Gastrocnemius medialis (tissue), 4 donors: ENCODE data around the gene PTPRM. TPM values are rescaled to one million over a fixed set of nuclear protein-coding genes. Genes with fewer than 3 reads are reported as not detected.

Source experiments
- ATAC-seq, 2 donors: fragments of 150-250 bp; one replicate each; pipeline ENCODE4 v1.9.1; 2016
- DNase-seq, 2 donors: peaks; one replicate each; pipeline ENCODE4 v3.0.0-alpha.2; 2019
- H3K27ac ChIP-seq, 4 donors: fragments of 200-600 bp; sonication (generic); 1 replicate in 1 of 4; 2 replicates in 3 of 4; pipeline ENCODE4 v1.5.1; 2016 to 2018; ENCODE audit warnings: mild to moderate bottlenecking in 2 of 4, moderate library complexity in 1 of 4
- H3K27me3 ChIP-seq, 3 donors: fragments of 200-600 bp; sonication (generic) in 2 of 3; 1 replicate in 1 of 3; 2 replicates in 2 of 3; pipeline versions ENCODE4 v1.5.1 to v1.6.0; 2016 to 2019; ENCODE audit warnings: mild to moderate bottlenecking in 1 of 3, moderate library complexity in 1 of 3
- H3K36me3 ChIP-seq, 2 donors: fragments of 200-600 bp; sonication (generic) in 1 of 2; one replicate each; pipeline ENCODE4 v1.5.1; 2017 to 2018
- H3K4me1 ChIP-seq, 2 donors: fragments of 200-600 bp; sonication (generic) in 1 of 2; one replicate each; pipeline ENCODE4 v1.5.1; 2016 to 2017; ENCODE audit warnings: mild to moderate bottlenecking in 2 of 2
- H3K4me3 ChIP-seq, 4 donors: fragments of 200-600 bp; sonication (generic) in 3 of 4; 1 replicate in 1 of 4; 2 replicates in 3 of 4; pipeline ENCODE4 v1.5.1; 2016 to 2019; ENCODE audit warnings: mild to moderate bottlenecking in 2 of 4
- H3K9me3 ChIP-seq, 3 donors: fragments of 200-600 bp; sonication (generic) in 2 of 3; 1 replicate in 1 of 3; 2 replicates in 2 of 3; pipeline ENCODE4 v1.5.1; 2016 to 2019
- POLR2A ChIP-seq, 2 donors: fragments of 450-650 bp; IDR thresholded peaks; one replicate each; pipeline ENCODE4 v1.6.1; 2017; ENCODE audit warnings: antibody characterized with exemption in 2 of 2, mild to moderate bottlenecking in 2 of 2, moderate library complexity in 2 of 2
- in situ Hi-C, 4 donors: fragments of 200-750 bp; cut with MboI; loops; one replicate each; pipeline versions ENCODE4 v1.15.0 to v1.8.0; 2017; ENCODE audit warnings: low sequenced_read_pairs in 4 of 4
- intact Hi-C: fragments of 100-400 bp; cut with DNase I; formaldehyde crosslinking; loops from one replicate; pipeline ENCODE4 v1.15.1; 2023; ENCODE audit warnings: low total_unique reads
- total RNA-seq, 4 donors: library from RNA; depleted of rRNA; stranded (reverse); fragments of >200 nt; gene quantifications; one replicate each; pipeline versions ENCODE4 v1.1.0 to v1.2.3, GENCODE V29; 2016
- TF ChIP-seq, protein P1 (sequence below), 5 experiments: fragments of 450-650 bp in 3 of 5; fragments of 200-600 bp in 2 of 5; sonication (generic) in 2 of 5; IDR thresholded peaks in 4 of 5; conservative IDR thresholded peaks in 1 of 5; 1 replicate in 4 of 5; 2 replicates in 1 of 5; pipeline ENCODE4 v1.5.1; 2016 to 2019; ENCODE audit warnings: antibody characterized with exemption in 5 of 5, mild to moderate bottlenecking in 3 of 5, moderate library complexity in 3 of 5

The PTPRM gene
- total RNA-seq, 4 donors from 2014 or later: 52.6 to 79.3 (median 63.8) TPM

DNA sequence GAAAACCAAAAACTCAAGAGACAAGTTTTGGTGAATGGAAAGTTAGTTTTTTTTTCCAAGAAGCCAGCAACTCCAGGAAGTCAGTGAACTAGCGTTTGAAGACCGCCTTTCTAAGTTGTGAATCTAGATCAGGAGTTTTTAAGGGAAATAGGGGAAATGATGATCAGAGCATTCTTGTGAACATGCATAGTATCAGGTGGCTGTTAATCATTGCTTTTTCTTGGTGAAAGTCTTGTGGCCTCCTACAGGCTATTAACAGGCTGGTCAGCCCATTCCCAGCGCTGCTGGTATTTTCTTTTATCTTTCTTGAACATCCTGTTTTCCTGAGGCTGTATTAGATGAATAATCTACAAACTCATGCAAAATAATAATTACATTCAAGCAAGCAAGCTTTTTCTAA, 155.8 kb downstream of the PTPRM start:
- Histone ChIP-seq H3K4me1 (peaks cover 39 to 40% of the 10 kb centered on the region in 2 donors), H3K9me3 (no peaks in the 10 kb centered on the region), H3K27ac (peak overlapping the region in 1 of 4 donors; percentile 9), H3K36me3 (no peaks in the 10 kb centered on the region), H3K4me3 (no peak overlapping the region), H3K27me3 (no peaks in the 10 kb centered on the region)
- intact Hi-C loops: loop anchor here (5.0 to 10.0 kb wide), 2 partner anchors 488 to 1289 kb away; partner anchors contain the start of gene LRRC30
- in situ Hi-C loops: no loop called here
- DNase-seq (no peak), ATAC-seq (no peak)
- TF ChIP-seq, protein P1, sequence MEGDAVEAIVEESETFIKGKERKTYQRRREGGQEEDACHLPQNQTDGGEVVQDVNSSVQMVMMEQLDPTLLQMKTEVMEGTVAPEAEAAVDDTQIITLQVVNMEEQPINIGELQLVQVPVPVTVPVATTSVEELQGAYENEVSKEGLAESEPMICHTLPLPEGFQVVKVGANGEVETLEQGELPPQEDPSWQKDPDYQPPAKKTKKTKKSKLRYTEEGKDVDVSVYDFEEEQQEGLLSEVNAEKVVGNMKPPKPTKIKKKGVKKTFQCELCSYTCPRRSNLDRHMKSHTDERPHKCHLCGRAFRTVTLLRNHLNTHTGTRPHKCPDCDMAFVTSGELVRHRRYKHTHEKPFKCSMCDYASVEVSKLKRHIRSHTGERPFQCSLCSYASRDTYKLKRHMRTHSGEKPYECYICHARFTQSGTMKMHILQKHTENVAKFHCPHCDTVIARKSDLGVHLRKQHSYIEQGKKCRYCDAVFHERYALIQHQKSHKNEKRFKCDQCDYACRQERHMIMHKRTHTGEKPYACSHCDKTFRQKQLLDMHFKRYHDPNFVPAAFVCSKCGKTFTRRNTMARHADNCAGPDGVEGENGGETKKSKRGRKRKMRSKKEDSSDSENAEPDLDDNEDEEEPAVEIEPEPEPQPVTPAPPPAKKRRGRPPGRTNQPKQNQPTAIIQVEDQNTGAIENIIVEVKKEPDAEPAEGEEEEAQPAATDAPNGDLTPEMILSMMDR (IDR thresholded peaks at IDR 0.05 in 4 of 5, conservative IDR thresholded peaks at IDR 0.05 in 1 of 5): no peak
- no peak for TF ChIP-seq POLR2A (IDR thresholded peaks at IDR 0.05)

DNA sequence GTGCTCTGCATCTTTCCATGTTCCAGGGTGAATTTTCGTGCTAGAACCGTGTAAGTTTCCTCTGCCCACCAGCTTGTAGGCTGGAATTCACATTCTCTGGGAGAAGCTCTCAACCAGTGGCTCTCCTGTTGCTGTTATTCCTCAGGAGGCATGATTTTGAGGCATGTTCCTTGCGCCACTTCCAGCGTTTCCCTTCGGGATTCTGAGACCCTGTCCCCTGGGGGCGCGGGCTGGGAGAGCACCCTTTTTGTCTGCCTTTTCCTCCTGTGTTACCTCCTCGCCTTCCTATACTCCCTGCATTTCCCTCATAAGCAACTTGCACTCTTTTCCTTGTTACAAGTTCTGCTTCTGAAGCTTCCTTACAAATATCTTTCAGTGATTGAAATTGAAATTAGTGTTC, 156.4 kb downstream of the PTPRM start:
- Histone ChIP-seq H3K27me3 (no peaks in the 10 kb centered on the region), H3K27ac (no peak overlapping the region), H3K9me3 (no peaks in the 10 kb centered on the region), H3K4me3 (no peak overlapping the region), H3K36me3 (no peaks in the 10 kb centered on the region), H3K4me1 (peaks cover 44% of the 10 kb centered on the region in 2 donors)
- in situ Hi-C loops (no loop called here), intact Hi-C loops (loop anchor here (5.0 to 10.0 kb wide), 2 partner anchors 489 to 1289 kb away; partner anchors contain the start of gene LRRC30)
- no peak for ATAC-seq
- DNase-seq: no peak
- TF ChIP-seq, protein P1 (IDR thresholded peaks at IDR 0.05 in 4 of 5, conservative IDR thresholded peaks at IDR 0.05 in 1 of 5): no peak
- no peak for TF ChIP-seq POLR2A (IDR thresholded peaks at IDR 0.05)

DNA sequence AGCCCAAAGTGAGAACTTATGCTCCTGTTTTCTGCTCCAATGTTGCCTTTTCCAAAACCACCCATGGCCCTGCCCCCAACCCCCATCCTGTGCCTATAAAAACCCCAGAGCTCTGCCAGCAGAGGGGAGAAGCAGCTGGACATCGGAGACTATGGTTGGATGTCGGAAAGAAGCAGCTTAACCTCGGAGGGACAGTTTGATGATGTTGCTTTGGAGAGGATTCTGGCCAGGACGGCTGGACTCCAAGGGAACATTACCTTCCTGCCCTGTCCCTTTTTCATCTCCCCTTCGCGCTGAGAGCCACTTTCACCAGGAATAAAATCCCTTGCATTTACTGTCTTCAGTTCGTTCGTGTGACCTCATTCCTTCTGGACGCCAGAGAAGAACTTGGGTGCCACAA, 158.4 kb downstream of the PTPRM start:
- H3K4me3 ChIP-seq: peak overlapping the region in 3 of 4 donors; percentile 14 to 22 (median 19)
- no peaks in the 10 kb centered on the region for H3K27me3 ChIP-seq
- peaks cover 40 to 45% of the 10 kb centered on the region in 2 donors for H3K4me1 ChIP-seq
- no peak for TF ChIP-seq POLR2A (IDR thresholded peaks at IDR 0.05)
- TF ChIP-seq, protein P1 (IDR thresholded peaks at IDR 0.05 in 4 of 5, conservative IDR thresholded peaks at IDR 0.05 in 1 of 5): no peak
- intact Hi-C loops (loop anchor here (5.0 to 10.0 kb wide), 2 partner anchors 158 to 491 kb away; partner anchors contain the start of genes LRRC30 and PTPRM), in situ Hi-C loops (no loop called here)
- DNase-seq: no peak
- no peaks in the 10 kb centered on the region for H3K36me3 ChIP-seq
- ATAC-seq: peak; percentile 31 to 55
- peak overlapping the region; percentile 23 to 57 (median 46) for H3K27ac ChIP-seq
- H3K9me3 ChIP-seq: no peaks in the 10 kb centered on the region

DNA sequence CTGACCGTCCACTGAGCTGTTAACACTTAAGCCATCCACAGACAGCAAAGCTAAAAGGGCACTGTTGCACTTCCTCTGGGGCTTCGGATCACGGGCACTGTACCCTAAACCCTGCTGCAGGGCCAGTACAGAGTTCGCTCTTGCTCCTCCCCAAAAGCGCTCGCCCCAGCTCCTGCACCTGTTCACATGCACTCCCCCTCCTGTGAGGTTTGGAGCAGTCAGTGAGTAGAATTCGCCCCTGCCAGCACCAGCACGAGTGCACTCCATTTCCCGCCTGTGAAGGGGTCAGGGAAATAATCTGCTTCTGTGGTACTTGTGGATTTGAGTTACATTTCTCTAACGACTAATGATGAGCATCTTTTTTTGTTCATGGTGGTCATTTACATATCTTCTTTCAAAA, 158.8 kb downstream of the PTPRM start:
- intact Hi-C loops: loop anchor here (5.0 to 10.0 kb wide), 2 partner anchors 159 to 491 kb away; partner anchors contain the start of genes LRRC30 and PTPRM
- DNase-seq (peak; percentile 16 to 29), ATAC-seq (peak; percentile 66 to 73)

More for the DNA sequence above, 158.8 kb downstream of the PTPRM start:
- Histone ChIP-seq H3K9me3 (no peaks in the 10 kb centered on the region), H3K4me3 (peak overlapping the region in 3 of 4 donors; percentile 14 to 22 (median 19)), H3K36me3 (no peaks in the 10 kb centered on the region), H3K4me1 (peaks cover 37 to 41% of the 10 kb centered on the region in 2 donors), H3K27ac (peak overlapping the region; percentile 23 to 57 (median 46)), H3K27me3 (no peaks in the 10 kb centered on the region)
- no peak for TF ChIP-seq POLR2A (IDR thresholded peaks at IDR 0.05)
- TF ChIP-seq, protein P1 (IDR thresholded peaks at IDR 0.05 in 4 of 5, conservative IDR thresholded peaks at IDR 0.05 in 1 of 5): no peak
- in situ Hi-C loops: no loop called here
